GM19238 (cell line): Measurements from ENCODE around the gene KLC1.

Experiments
- DNase-seq: peaks from one replicate; pipeline ENCODE4 v3.0.0; 2011; ENCODE audit warnings: low spot score; ENCODE audit not compliant: insufficient read length

KLC1 gene

DNA sequence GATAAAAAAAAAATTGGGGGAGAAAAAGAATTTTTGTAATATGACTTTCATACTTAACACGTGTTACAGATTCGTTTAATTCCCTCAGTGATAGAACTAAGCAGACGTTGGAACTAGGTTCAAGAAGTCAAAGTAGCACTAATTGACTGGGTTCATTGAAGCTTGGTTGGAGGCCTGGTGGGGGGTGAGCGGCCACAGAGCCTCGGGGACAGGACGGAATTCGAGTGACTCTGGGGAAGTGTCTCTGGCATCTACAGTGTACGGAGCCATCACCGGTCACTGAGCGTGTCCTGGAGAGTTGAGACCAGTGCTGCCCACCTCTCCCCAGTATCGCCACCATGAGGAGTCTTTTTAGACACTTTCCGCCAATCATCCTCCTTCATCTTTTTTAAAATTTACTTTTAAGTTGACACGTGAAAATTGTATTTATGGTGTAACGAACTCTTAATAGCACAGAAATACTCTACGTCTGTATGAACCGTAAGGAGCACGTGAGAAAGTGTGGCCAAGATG lies 87.9 kb downstream of the KLC1 start:
- DNase-seq, result no peak

DNA sequence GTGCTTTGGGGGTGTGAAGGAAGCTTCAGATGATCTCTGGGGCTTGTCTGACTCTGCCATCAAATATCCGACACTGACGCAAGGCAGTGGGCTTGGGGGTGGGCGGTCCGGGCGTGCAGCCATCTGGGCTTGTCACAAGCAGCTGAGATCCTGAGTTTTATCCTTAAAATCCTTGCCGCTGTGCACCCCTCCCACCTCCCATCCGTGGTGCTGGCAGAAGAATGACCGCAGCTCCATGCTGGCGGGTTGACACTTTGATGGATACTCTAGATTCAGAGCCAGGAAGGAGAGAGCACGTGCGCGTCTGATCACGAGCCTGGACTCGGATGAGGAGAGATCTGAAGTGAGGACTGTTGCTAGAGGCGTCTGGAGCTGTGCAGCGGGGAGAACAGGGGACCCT lies 89.6 kb downstream of the KLC1 start:
- DNase-seq, result no peak

DNA sequence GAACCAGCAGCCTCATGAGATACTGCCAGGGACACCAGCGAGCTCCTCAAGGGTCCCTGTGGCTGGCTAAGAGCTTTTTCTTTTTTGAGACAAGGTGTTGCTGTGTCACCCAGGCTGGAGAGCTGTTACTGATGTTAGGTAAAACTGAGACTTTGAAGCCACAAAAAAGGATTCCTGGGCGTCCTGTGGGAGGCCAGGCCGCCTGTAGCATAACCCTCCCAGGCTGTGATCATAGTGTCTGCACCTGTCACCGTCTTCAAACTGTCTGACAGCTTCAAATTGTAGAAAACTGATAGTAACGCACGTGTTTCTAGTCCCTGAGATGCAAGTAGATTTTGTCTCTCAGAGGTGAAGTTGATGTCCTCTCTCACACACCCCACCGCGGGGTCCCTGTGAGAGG lies 90.7 kb downstream of the KLC1 start:
- no peak for DNase-seq

DNA sequence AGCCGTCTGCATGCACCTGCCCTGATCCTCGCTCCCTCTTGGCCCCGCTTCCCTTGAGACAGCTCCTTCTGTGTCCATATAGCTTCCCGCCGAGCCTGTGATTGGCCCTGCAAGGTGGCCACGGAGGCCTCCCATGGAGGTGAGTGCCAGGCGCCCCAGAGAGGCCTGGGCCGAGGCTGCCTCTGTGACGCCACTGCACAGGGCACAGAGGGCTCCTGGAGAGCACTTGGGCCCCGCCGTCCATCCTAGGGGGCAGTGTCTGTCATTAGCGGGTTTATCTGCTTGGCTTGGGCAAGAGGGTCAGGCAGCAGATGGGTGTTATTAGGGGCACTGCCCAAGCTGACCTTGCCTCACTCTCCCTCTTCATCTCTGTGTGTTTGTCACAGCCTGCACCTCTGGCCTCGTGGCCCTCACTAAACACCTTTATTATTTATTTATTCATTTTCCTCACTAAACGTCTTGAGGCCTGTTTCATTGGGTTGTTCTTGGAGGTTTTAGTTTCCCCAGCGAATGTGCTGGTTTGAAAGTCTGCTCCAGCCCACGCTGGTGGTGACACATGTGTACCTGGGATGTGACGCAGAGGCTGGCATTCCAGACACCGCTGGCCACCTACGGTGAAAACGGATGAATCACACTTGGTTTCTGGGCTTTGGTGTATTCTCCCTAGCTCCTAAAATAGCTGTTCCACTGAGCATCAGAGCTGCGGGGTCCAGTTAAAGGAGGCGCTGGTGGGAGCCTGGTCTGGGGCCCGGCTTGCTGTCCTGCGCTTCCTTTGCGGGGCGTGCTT lies 92.5 kb downstream of the KLC1 start:
- no peak for DNase-seq

DNA sequence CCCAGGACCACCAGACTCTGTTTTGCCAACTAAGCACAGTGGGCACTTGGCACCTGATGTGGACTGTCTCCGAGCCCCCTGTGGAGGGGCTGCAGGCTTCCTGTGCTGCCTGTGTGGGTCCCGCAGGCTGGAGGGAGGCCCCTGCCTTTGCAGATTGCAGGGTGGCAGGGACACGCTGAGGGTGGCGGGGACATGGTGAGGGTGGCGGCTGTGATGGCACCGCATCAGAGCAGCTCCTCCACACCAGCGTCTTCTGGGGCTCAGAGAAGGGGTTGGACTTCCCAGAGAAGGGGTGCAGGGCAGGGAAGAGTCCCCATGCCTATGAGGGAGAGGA lies 94.7 kb downstream of the KLC1 start:
- no peak for DNase-seq

DNA sequence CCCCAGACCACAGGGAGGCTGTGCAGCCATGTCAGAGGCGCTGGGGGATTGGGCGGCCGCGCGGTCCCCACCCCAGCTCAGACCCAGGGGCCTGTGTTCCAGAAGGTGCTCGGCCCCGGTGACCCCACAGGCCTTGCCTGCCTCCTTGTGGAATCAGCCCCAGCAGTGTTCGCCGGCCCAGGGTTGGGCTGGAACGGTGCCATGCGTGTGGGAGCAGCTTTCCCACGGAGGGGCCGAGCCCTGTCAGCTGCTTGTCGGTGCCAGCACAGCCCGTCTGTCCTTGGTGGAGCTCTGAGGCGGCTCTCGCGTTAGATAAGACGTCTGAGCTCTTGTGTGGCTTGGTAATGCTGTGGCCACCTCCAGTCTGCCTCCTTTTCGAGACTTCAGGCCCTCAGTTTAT lies 95.1 kb downstream of the KLC1 start:
- DNase-seq, result no peak

DNA sequence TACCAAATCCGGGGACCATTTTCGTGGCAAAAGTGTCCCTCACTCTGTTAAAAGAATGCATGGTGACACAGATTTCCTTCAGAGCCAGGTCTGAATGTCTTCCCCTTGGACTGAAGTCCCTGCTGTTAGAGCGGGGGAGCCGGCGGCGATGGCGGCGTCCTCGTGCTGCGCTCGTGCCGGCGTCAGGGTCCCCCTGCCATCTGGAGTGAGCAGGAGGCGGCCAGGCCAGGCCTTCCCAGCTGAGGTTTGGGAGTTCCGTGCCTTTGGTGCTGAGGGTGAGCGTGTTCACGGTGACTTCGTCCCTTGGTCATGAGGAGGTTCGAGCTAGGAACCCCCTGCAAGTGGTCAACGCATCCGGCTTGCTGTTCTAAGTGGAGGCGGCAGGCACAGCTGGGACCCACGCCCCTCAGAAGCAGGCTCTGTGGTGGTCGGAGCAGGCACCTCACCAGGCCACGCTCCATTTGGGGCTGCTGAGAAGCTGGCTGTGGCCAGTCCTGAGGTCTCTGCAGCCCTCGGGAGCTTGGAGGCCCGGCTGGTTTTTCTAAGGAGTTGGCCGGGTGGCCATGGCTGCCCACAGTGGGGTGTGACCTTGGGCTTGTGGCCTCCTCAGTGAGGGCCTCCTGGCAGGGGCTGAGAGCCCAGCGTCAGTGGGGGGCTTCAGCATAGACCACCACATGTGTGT lies 96.1 kb downstream of the KLC1 start:
- no peak for DNase-seq

DNA sequence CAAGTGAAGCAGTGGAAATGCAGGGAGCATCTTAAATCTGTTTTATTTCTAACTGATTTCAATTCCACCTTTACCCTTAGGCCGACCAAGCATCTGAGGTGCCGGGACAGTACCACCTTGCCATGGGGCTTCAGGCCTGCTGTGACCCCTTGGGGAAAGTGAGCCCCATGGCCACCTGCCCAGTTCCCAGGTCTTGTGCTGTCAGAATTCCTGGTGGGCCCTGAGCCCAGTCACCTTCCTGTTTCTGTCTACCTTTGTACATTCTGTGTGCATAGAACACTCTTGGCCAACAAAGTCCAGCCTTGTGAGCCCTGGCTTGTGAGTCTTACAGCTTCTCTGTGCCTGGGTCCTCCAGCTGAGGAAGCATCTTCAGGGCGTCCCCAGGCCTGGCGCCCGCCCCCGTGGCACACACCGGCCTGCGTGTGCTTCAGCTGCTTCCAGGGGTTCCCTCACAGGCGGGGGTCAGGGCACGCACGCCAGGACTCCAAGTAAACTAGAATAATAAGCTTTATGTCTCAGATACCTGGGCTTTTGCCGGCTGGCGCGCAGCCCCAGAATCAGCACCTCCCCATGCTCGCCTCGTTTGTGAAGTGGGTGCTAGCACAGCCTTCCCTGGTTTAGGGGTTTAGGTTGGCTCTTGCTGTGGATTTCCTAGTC lies 96.9 kb downstream of the KLC1 start:
- DNase-seq, result no peak

DNA sequence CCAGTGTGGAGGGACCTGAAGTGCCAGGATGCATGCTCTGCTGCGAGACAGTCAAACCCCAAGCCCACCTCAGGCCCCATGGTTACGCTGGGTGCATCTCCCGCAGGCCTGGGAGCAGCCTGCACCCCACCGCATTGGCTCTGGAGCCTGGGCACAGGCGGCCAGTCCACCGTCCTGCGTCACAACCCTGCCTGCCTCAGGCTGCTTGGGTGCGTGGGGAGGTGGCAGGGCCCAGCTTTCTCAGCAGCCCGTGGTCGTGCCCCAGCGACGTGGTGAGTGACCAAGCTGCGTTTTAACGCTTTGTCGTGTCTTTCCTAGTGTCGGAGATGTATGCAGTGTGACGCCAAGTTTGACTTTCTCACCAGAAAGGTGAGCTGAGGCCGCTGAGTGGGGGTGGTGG lies 97.5 kb downstream of the KLC1 start:
- no peak for DNase-seq

DNA sequence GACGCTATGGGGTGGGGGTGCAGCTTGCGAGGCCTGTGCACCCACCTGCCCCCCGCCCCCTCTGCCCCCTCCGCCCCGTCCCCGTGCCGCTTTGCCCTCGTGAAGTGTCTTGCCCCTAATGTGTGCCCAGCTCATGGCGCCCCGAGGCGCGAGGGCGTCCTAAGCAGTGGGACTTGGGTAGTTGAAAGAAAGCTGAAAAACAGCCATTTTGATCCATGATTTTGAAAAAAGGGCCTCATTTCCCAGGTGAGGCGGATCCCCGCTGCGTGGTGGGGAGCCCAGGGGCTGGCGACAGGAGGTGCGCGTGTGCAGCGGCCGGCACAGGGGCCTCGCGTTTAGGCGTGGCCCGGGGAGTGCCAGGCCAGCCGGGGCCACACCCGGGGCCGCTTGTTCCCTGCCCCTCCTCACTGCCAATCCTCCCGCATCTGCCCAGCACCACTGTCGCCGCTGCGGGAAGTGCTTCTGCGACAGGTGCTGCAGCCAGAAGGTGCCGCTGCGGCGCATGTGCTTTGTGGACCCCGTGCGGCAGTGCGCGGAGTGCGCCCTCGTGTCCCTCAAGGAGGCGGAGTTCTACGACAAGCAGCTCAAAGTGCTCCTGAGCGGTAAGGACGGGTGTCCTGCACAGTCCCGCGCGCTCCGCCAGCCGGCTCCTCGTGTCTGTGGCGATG lies 98.4 kb downstream of the KLC1 start:
- DNase-seq, result no peak

DNA sequence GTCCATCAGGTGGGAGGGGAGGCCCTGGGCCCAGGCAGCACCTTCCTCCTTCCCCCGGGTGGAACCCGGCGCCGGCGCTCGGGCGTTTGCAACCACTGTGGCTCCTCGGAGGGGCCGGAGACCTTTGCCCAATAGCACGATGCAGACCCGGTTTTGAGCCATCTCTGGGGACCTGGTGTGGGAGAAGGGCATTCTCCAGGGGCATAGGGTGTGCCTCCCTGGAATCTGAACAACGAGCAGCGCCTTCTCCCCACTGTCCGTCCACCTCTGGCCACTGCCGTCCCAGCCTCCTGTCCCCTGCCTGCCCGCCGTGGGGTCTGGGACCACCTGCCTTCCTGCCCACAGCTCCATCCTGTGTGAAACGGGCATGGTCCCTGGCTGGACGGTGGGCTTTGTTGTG lies 99.1 kb downstream of the KLC1 start:
- no peak for DNase-seq

DNA sequence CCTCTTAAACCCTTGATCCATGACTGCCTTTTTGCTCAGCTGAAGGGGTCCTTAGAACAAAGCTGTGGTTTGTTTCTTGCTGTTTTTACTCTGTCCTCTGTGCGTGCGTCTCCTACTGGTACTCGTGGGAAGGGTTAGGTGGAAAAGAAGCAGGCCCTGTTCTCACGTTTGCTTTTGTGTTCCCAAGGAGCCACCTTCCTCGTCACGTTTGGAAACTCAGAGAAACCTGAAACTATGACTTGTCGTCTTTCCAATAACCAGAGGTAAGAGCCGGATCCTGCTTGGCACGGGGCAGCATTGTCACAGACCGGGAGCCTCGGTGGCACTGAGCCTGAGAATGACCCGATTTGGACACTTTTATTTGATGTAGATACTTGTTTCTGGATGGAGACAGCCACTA lies 99.7 kb downstream of the KLC1 start:
- DNase-seq, result no peak

DNA sequence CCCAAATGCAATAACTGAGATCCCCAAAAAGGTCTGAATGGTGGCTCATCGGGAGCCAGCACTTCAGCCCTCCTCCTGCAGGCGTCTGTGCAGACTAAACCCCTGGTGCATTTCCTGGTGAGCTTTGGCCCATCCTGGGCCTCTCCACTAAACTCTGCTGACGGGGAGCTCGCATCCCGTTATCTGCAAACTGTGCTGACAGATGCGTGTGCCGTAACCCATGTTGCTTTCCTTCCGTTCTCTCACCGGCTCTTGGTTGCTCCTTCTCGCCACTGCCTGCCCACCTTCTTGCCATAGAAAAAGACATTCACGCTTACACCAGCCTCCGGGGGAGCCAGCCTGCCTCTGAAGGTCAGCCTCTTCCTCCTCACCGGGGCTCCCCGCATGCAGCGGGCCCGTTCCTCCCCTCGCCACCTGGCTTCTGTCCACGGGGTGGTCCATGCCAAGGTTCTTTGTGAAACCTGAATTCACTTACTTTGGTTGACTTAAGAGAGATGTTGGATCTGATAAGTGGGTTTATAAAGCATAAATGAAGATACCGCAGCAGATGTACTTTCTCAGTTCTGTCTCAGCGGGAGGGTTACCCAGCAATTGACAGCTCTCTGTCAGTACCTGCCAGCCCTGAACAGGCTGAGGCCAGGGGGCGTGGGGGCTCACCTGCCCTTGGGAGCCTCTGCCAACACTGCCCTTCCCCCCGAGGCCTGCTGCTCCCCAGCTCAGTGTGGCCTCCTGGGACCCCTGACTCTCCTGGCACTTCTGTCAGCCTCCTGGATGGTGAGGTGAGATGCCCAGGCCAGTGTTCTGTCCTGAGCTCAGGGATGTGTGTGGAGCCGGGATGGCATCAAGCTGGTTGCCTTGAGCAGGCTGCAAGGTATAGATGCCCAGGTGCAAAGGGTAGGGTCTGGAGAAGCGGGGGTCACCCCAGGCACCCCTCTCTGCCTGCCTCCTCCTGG lies 100.8 kb downstream of the KLC1 start:
- DNase-seq, result no peak

DNA sequence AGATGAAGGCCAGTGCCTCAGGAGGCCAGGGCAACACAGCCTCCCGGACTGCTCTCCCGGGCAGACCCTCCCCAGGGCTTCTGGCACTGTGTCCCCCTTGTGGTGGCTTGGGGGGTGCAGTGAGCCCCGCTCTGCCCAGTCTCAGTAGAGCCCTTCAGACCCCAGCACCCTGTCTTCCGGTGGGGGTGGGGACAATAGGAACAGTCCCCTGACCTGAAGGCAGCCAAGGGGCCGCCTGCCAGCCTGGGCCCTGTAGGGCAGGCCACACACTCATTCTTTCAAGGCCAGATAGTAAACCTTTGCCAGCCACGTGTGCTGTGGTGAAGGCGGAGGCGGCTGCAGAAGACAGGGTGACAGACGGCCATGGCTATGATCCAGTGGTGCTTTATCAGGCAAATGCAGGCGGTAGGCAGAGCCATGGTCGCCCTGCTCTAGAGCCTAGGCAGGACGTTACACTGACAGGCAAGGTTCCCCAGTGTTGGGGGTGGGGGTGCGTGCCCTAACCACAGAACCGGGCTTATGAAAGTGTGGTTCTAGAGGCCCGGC lies 101.6 kb downstream of the KLC1 start:
- no peak for DNase-seq

DNA sequence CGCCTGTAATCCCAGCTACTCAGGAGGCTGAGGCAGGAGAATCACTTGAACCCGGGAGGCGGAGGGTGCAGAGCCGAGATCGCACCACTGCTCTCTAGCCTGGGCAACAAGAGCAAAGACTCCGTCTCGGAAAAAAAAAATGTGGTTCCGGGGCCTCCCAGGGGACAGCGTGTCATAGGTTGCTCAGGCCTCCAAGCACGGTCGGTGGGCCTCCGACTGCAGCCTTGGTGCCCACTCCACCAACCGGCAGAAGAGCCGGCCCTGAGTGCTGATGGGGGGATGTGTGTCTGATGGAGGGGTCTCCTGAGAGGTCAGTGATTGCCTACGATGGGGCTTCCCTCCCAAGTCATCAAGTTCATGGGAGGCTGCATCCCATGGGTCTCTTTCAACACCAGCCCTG lies 102.5 kb downstream of the KLC1 start:
- DNase-seq, result no peak

DNA sequence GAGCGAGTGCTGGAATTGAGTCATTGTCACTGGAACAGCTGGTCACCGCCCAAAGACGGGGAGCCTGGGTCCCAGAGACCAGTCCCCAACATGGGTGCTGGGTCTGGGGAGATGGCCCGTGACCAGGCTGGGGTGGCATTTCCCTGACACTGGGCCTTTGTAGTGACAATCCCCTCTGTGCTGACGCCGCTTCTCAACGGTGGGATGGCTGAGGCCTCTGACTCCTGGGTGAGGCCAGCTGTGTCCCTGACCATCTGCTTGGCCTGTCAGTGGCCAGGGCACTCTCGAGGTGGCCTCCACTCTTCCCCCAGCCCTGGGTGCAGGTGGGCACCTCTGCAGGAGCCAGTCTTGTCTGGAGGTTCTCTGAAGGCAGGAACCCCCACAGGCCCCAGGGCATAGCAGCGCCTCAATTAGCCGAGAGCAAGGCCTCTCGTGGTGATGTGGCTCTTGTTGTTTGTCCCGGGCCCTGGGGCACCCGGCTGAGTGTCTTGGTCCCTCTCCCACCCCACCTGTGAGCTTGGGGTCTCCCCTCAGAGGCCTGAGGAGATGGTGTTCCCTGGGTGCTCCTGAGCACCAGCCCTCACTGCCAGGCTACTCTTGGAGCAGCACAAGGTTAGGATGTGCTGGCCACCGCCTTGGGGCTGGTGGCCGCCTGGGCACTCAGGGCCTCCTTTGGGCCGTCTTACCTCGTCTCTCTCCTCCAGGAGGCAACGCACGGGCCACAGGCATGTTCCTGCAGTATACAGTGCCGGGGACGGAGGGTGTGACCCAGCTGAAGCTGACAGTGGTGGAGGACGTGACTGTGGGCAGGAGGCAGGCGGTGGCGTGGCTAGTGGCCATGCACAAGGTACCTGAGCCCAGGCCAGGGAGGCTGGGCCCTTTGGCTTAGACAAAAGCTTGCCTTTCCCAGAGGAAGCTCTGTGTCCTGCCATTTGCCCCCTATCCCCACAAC lies 103.2 kb downstream of the KLC1 start:
- no peak for DNase-seq

DNA sequence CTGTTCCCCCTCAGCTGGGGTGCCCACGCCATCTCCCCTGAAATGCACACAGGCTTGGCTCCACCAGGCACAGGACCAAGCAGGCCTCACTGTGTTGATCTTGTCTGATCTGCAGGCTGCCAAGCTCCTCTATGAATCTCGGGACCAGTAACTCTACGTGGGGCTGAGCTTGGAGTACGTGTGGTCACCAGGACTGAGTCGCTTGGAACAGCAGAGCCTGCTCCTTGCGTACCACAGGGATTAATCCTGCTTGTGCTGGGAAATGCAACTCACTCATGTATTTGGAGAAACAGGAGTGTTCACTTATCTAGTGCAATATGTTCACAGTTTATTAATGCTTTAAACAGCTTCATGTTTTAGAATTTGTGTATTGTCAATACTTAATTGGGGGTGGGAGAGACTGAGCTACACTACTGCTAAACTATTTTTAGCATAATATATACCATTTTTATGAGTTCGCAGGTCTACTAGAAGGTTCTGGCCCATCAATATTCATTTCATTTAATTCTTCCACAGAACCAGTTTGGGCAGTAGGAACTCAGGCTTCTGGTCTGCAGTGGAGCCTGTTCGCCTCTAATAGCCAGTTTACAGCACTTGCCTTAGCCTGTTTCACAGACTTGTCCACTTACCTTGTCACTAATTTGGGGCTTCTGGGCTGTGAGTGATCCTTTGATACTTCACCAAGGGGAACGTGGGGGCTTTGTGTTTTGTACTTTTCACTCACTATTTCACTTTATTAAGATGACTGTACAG lies 104.0 kb downstream of the KLC1 start:
- DNase-seq, result no peak

DNA sequence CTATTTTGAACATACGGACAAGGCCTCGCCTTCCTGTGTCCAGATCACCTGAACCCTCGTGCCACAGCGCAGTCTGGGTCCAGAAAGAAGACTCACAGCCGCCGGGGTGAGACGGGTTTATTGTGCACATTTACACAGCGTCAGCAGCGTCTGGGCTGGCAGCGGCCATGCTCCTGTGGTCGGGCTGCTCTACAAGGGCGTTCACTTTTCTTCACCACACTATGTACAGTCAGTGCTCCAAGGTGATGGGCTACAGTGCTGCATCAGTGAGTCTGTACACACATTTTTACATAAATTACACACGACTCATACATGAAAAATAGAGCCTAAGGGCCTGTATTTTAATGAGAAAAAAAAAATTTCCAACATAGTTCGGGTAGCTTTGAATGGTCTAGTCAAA lies 104.6 kb downstream of the KLC1 start:
- no peak for DNase-seq
